Right lobe of liver (tissue), 4 donors: ENCODE data around the gene C11orf58.

ENCODE experiments used
- CTCF ChIP-seq, 4 donors: fragments of 200-600 bp in 3 of 4; fragments of 450-650 bp in 1 of 4; IDR thresholded peaks; one replicate each; pipeline versions ENCODE4 v1.5.1 to v1.8.0; 2016 to 2022; ENCODE audit warnings: antibody characterized with exemption in 4 of 4, mild to moderate bottlenecking in 2 of 4
- POLR2A ChIP-seq: fragments of 450-650 bp; IDR thresholded peaks from one replicate; pipeline ENCODE4 v1.6.1; 2017; ENCODE audit warnings: antibody characterized with exemption, mild to moderate bottlenecking
- donor health status: DM: no; HTN: no; CAD: no.
- donor health status: DM: no; HTN: no; CAD: no.
- donor health status: DM: no; HTN: yes; CAD: no.

DNA sequence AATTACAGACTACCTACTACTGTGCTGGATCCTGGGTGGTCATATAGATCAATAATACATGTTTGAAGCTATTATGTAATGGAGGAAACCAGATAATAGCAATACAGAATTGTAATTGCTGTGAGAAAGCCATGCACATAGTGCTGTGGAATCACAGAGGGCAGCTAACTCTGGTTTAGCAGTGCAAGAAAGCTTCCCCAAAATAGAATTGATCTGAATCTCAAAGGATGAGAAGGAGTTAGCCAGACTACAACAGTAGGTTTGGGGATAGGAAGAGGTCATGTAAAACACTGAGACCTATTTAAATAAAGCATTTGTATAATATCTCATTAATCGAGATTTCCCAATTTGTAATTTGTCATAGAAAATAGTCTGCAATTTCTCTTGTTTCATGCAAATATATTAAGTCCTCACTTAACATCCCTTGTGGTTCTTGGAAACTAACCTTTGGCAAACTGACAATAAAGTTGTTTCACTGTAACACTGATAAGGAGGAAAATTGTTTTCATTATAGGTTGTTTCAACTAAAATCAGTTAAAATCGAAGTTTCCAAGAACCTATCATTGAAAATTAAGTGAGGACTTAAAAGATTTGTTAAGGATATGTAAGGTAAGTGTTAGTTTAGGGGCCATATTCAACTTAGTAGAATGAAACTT is 7.6 kb downstream of the C11orf58 start:
- TF ChIP-seq CTCF (IDR thresholded peaks at IDR 0.05) (no peak), POLR2A (no peak)
